Endothelial cell of umbilical vein (primary cell): ENCODE measurements around the gene SESN2. TPM values are rescaled to one million over a fixed set of nuclear protein-coding genes. Genes with fewer than 3 reads are reported as not detected.

ENCODE experiments used
- BruUV-seq: library from RNA; stranded (reverse); fragments of 400-500 nt; replicated peaks from 2 replicates; lab custom pipeline; 2021; lab: Mats Ljungman, UMichigan
- CTCF ChIA-PET: fragments of 300-600, 350-600 bp; sonication (Branson Sonifier 250); formaldehyde crosslinking; loops from one replicate; lab custom pipeline; 2021; ENCODE audit warnings: antibody characterized with exemption, inconsistent platforms; lab: Charles Lee
- POLR2A ChIA-PET: fragments of 300-600, 350-600 bp; sonication (Branson Sonifier 250); formaldehyde crosslinking; loops from one replicate; lab custom pipeline; 2021; ENCODE audit warnings: antibody characterized with exemption, inconsistent platforms; lab: Charles Lee
- DNase-seq: peaks from one replicate; pipeline ENCODE4 v3.0.0-alpha.2; 2011; ENCODE audit warnings: low read depth, low spot score
- FAIRE-seq: peaks from 2 replicates; lab custom pipeline; 2011; peaks lifted over from hg19 to GRCh38; lab: Jason Lieb, UNC
- H2AFZ ChIP-seq: 2 replicates; pipeline ENCODE4 v1.6.0; 2012; ENCODE audit warnings: low read depth, low read length, control low read depth, inconsistent platforms
- H3K27ac ChIP-seq: 2 replicates; pipeline ENCODE4 v1.5.1; 2011; ENCODE audit warnings: low read depth, mild to moderate bottlenecking, control low read depth, low read length, moderate library complexity; ENCODE audit not compliant: insufficient read depth
- H3K27me3 ChIP-seq, 2 experiments: 2 replicates each; pipeline versions ENCODE4 v1.6.0 to v1.6.1; 2011; ENCODE audit warnings: low read length in 2 of 2, mixed read lengths in 1 of 2; ENCODE audit not compliant: control insufficient read depth in 2 of 2, insufficient read depth in 2 of 2
- H3K36me3 ChIP-seq, 2 experiments: 2 replicates in 1 of 2; 3 replicates in 1 of 2; pipeline ENCODE4 v1.5.1; 2011; ENCODE audit warnings: low read length in 2 of 2, mild to moderate bottlenecking in 1 of 2, moderate library complexity in 1 of 2; ENCODE audit not compliant: control insufficient read depth in 2 of 2, insufficient read depth in 2 of 2; ENCODE audit errors: extremely low read depth in 1 of 2
- H3K4me1 ChIP-seq: 3 replicates; pipeline ENCODE4 v1.5.1; 2011; ENCODE audit warnings: mild to moderate bottlenecking, low read length; ENCODE audit not compliant: control insufficient read depth, insufficient read depth; ENCODE audit errors: extremely low read depth
- H3K4me2 ChIP-seq: 2 replicates; pipeline ENCODE4 v1.6.1; 2011; ENCODE audit warnings: low read length, control low read depth, mixed read lengths; ENCODE audit not compliant: insufficient read depth
- H3K4me3 ChIP-seq, 3 experiments: fragments of 200-600 bp in 1 of 3; sonication (generic), shearing (Covaris generic) in 1 of 3; replicated peaks in 1 of 3; 2 replicates each; pipeline ENCODE4 v1.5.1; 2011 to 2016; ENCODE audit warnings: control low read depth in 3 of 3, low read length in 3 of 3, mild to moderate bottlenecking in 2 of 3, inconsistent platforms in 1 of 3, low read depth in 1 of 3, moderate library complexity in 1 of 3; ENCODE audit not compliant: insufficient read depth in 1 of 3
- H3K79me2 ChIP-seq: 2 replicates; pipeline ENCODE4 v1.6.0; 2012; ENCODE audit warnings: low read length, inconsistent platforms; ENCODE audit not compliant: control insufficient read depth, insufficient read depth
- H3K9ac ChIP-seq: replicated peaks from 2 replicates; pipeline ENCODE3; 2011; ENCODE audit warnings: low read length, control low read depth; ENCODE audit not compliant: insufficient read depth; ENCODE audit errors: extremely low read depth
- H3K9me1 ChIP-seq: replicated peaks from 3 replicates; pipeline ENCODE4 v1.6.0; 2011; ENCODE audit warnings: mild to moderate bottlenecking, low read length; ENCODE audit not compliant: control insufficient read depth, insufficient read depth; ENCODE audit errors: extremely low read depth
- H3K9me3 ChIP-seq: replicated peaks from 2 replicates; pipeline ENCODE4 v1.5.1; 2012; ENCODE audit warnings: low read length, inconsistent platforms; ENCODE audit not compliant: control insufficient read depth, insufficient read depth
- H4K20me1 ChIP-seq: replicated peaks from 2 replicates; pipeline ENCODE3; 2011; ENCODE audit warnings: mild to moderate bottlenecking, low read length; ENCODE audit not compliant: control insufficient read depth, insufficient read depth; ENCODE audit errors: extremely low read depth
- EZH2 ChIP-seq: IDR thresholded peaks from 2 replicates; pipeline ENCODE4 v1.6.1; 2012; ENCODE audit warnings: borderline replicate concordance, low read depth, mild to moderate bottlenecking, moderate library complexity, low read length, inconsistent platforms; ENCODE audit not compliant: severe bottlenecking
- FOS ChIP-seq: IDR thresholded peaks from 2 replicates; pipeline ENCODE4 v1.6.1; 2011; ENCODE audit warnings: mild to moderate bottlenecking, low read length, moderate library complexity, borderline replicate concordance; ENCODE audit not compliant: insufficient read depth
- GATA2 ChIP-seq: IDR thresholded peaks from 2 replicates; pipeline ENCODE4 v1.7.0; 2011; ENCODE audit warnings: low read depth, mild to moderate bottlenecking, moderate library complexity, mixed read lengths, low read length; ENCODE audit not compliant: insufficient read length, insufficient read depth
- JUN ChIP-seq: IDR thresholded peaks from 2 replicates; pipeline ENCODE4 v1.6.1; 2011; ENCODE audit warnings: borderline replicate concordance, low read depth; ENCODE audit not compliant: insufficient read length, insufficient read depth
- MYC ChIP-seq: IDR thresholded peaks from one replicate; pipeline ENCODE4 v1.6.1; 2011; ENCODE audit warnings: mild to moderate bottlenecking, low read depth, low read length
- POLR2A ChIP-seq: IDR thresholded peaks from 2 replicates; pipeline ENCODE4 v1.6.1; 2012; ENCODE audit warnings: low read depth, mild to moderate bottlenecking, control low read depth, low read length
- POLR2AphosphoS5 ChIP-seq: IDR thresholded peaks from 2 replicates; pipeline ENCODE4 v1.6.1; 2012; ENCODE audit warnings: low read depth, mild to moderate bottlenecking, control low read depth, low read length, moderate library complexity; ENCODE audit not compliant: insufficient read depth
- dilution Hi-C: fragments of 300-500 bp; cut with MboI; formaldehyde crosslinking; loops from one replicate; pipeline ENCODE4 v1.15.0; 2019; ENCODE audit warnings: low sequenced_read_pairs; ENCODE audit not compliant: extremely low pct_ligation_motif_present
- intact Hi-C: fragments of 100-400 bp; cut with micrococcal nuclease; formaldehyde crosslinking; loops from one replicate; pipeline ENCODE4 v1.10.0; 2022
- polyA plus RNA-seq, 4 experiments: library from polyadenylated mRNA; depleted of rRNA in 3 of 4; stranded (reverse) in 3 of 4; unstranded in 1 of 4; fragments of >200 nt; gene quantifications; 2 replicates each; pipeline versions ENCODE4 v1.2.1 to v1.2.3, GENCODE V29; 2011 to 2012; ENCODE audit warnings: missing spikeins in 1 of 4
- total RNA-seq: library from RNA; stranded (reverse); gene quantifications from 2 replicates; pipeline ENCODE4 v1.2.3, GENCODE V29; 2021
- TF ChIP-seq, protein P1 (sequence below), 2 donors: IDR thresholded peaks; 1 replicate in 1 of 2; 2 replicates in 1 of 2; pipeline ENCODE4 v1.5.1; 2011; ENCODE audit warnings: low read length in 2 of 2, mild to moderate bottlenecking in 2 of 2, moderate library complexity in 2 of 2, control low read depth in 1 of 2, inconsistent platforms in 1 of 2, low read depth in 1 of 2; ENCODE audit not compliant: insufficient read depth in 1 of 2; ENCODE audit errors: extremely low read depth in 1 of 2
- TF ChIP-seq, protein P2 (sequence below): IDR thresholded peaks from 2 replicates; pipeline ENCODE4 v1.6.1; 2011; ENCODE audit not compliant: insufficient read depth, insufficient read length

SESN2 gene
- total and polyA plus RNA-seq, 2 donors (not counting 3 experiments of a cell fraction or from before 2014, with no cell fraction given), result 11.6 to 13.2 TPM

DNA sequence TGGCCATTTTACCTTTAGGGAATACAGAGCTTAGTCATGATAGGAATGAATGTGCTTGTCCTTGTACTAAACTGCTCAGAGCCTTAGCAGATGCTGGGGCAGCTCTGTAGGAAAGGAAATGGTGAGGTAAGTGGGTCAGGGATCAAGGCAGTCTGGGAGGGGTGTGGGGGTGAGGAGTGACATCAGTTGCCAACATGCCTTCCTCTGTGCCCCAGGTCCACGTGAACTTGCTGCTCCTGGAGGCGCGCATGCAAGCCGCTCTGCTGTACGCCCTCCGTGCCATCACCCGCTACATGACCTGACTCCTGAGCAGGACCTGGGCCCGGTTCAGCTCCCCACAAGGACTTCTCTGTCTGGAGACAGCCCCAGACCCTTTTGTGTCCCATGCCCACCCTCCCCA is 21.2 kb downstream of the SESN2 start:
- H3K36me3 ChIP-seq, result peaks cover 4 to 31% of the 10 kb centered on the region in 2 experiments
- TF ChIP-seq, protein P1, sequence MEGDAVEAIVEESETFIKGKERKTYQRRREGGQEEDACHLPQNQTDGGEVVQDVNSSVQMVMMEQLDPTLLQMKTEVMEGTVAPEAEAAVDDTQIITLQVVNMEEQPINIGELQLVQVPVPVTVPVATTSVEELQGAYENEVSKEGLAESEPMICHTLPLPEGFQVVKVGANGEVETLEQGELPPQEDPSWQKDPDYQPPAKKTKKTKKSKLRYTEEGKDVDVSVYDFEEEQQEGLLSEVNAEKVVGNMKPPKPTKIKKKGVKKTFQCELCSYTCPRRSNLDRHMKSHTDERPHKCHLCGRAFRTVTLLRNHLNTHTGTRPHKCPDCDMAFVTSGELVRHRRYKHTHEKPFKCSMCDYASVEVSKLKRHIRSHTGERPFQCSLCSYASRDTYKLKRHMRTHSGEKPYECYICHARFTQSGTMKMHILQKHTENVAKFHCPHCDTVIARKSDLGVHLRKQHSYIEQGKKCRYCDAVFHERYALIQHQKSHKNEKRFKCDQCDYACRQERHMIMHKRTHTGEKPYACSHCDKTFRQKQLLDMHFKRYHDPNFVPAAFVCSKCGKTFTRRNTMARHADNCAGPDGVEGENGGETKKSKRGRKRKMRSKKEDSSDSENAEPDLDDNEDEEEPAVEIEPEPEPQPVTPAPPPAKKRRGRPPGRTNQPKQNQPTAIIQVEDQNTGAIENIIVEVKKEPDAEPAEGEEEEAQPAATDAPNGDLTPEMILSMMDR (IDR thresholded peaks at IDR 0.05; ENCODE audit: extremely low read depth in 1 of 2, insufficient read depth in 1 of 2, low read depth in 1 of 2, low read length in 2 of 2), result no peak
- no peak for TF ChIP-seq POLR2A
- no peak for TF ChIP-seq JUN
- TF ChIP-seq EZH2, result no peak
- TF ChIP-seq MYC, result no peak
- TF ChIP-seq, protein P2, sequence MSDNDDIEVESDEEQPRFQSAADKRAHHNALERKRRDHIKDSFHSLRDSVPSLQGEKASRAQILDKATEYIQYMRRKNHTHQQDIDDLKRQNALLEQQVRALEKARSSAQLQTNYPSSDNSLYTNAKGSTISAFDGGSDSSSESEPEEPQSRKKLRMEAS, result no peak
- TF ChIP-seq FOS, result no peak
- TF ChIP-seq POLR2AphosphoS5, result no peak
- no peak for TF ChIP-seq GATA2
- H3K9me3 ChIP-seq, result no peaks in the 10 kb centered on the region
- H3K4me2 ChIP-seq, result no peak overlapping the region
- dilution Hi-C loops, result no loop called here
- no peak overlapping the region for H3K4me3 ChIP-seq
- no peak overlapping the region for H3K27ac ChIP-seq
- no TSS peak for BruUV-seq
- ChIA-PET POLR2A (no interaction called here), CTCF (interaction anchor here (1.0 to 1.3 kb wide), 2 partner anchors 32 to 88 kb away, joined by 3 to 5 read pairs; no protein-coding TSS in a partner anchor)
- no peaks in the 10 kb centered on the region for H3K79me2 ChIP-seq
- no peaks in the 10 kb centered on the region for H3K9me1 ChIP-seq
- H3K9ac ChIP-seq, result no peak overlapping the region
- intact Hi-C loops, result no loop called here
- no peaks in the 10 kb centered on the region for H3K27me3 ChIP-seq
- no peaks in the 10 kb centered on the region for H3K4me1 ChIP-seq
- H4K20me1 ChIP-seq, result no peaks in the 10 kb centered on the region
- FAIRE-seq (no peak), DNase-seq (peak; percentile 15)
- no peak overlapping the region for H2AFZ ChIP-seq
